Fibroblast of mammary gland (primary cell): ENCODE results near the gene ARHGAP28.
A peak's percentile ranks its signal among the peaks of the same experiment; 100 is the strongest.

Experiments
- DNase-seq: peaks from one replicate; pipeline ENCODE4 v3.0.0-alpha.2; 2010; ENCODE audit warnings: low read depth
- H3K4me3 ChIP-seq: 2 replicates; pipeline ENCODE4 v1.5.1; 2011; ENCODE audit warnings: low read depth, mild to moderate bottlenecking, low read length, moderate library complexity; ENCODE audit not compliant: control insufficient read depth
- TF ChIP-seq, protein P1 (sequence below): conservative IDR thresholded peaks from 2 replicates; pipeline ENCODE4 v1.5.1; 2011; ENCODE audit warnings: low read depth, low read length, inconsistent platforms; ENCODE audit not compliant: control insufficient read depth, insufficient read depth

ARHGAP28 gene

DNA sequence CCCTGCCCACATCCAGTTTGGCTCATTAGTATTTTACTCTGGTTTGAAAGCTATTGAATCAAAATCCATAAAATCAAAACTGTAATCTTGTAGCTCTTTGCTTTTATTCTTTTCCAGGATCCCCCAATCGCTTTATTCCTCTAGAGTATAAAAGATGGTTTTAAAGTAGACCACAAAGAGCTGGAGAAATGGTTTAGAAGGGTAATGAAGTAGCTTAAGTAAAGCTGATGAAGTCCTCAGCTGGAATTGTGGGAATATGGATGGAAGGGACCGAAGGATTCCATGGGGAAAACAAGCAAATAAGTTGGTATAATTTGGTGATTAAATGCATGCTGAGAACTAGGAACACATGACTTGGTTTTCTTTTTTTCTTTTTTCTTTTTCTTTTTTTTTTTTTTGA, 12.3 kb downstream of the ARHGAP28 start:
- TF ChIP-seq, protein P1, sequence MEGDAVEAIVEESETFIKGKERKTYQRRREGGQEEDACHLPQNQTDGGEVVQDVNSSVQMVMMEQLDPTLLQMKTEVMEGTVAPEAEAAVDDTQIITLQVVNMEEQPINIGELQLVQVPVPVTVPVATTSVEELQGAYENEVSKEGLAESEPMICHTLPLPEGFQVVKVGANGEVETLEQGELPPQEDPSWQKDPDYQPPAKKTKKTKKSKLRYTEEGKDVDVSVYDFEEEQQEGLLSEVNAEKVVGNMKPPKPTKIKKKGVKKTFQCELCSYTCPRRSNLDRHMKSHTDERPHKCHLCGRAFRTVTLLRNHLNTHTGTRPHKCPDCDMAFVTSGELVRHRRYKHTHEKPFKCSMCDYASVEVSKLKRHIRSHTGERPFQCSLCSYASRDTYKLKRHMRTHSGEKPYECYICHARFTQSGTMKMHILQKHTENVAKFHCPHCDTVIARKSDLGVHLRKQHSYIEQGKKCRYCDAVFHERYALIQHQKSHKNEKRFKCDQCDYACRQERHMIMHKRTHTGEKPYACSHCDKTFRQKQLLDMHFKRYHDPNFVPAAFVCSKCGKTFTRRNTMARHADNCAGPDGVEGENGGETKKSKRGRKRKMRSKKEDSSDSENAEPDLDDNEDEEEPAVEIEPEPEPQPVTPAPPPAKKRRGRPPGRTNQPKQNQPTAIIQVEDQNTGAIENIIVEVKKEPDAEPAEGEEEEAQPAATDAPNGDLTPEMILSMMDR: no peak
- no peak overlapping the region for H3K4me3 ChIP-seq
- peak; percentile 26 for DNase-seq

GRCh38 chr18:6743999-6744398, 14.5 kb downstream of the ARHGAP28 start:
- DNase-seq: no peak
- TF ChIP-seq, protein P1: no peak
- H3K4me3 ChIP-seq: no peak overlapping the region

DNA sequence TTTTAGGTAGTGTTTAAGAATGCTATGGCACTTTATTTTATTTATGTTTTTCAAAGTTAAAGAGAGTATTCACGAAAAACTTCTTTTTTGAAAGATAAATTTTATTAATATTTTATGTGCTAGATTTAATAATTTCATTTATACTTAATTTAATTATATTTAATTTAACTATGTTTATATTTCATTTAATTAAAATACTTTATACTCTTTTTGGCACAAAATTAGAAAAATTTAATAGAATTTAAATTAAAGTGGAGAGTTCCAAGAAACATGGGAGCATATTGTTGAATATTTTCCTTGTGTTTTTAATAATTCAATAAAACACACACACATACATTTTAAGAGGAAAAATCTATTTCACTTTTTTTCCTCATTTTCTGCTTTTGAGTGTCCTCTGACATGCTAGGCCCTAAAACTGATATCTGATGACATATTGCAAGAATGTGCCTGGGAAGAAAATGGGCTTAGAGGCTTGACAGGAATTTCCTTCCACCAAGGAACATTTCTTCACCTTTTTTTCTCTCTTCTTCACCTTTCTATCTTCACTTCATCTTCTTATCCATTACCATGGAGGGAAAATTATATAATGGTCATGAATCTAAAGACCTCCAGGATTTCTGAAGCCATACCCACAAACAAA, 15.4 kb downstream of the ARHGAP28 start:
- DNase-seq: no peak

DNA sequence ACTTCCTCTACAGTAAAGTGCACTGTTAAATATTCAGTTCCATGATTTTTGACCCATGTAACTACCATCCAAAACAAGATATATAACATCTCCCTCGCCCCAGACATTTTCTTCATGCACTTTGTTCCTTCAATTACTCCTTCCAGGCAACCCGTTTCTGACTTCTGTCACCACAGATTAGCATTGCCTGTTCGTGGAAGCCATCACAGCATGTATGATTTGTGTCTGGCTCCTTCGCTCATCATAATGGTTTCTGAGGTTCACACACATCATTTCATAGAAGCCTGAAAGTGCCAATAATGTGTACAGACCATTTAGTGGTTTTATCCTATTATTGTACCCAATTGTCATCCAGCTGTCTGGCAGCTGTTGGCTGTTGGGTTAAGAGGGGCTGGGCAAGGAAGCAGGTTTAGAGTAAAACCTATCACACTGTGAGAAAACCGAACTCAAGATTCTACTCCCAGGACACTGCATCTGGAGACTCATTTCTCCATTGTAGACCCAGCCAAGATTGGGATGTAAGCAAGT, 16.1 kb downstream of the ARHGAP28 start:
- TF ChIP-seq, protein P1: no peak
- no peak for DNase-seq

More for the DNA sequence above, 15.4 kb downstream of the ARHGAP28 start:
- no peak overlapping the region for H3K4me3 ChIP-seq
- TF ChIP-seq, protein P1: no peak

DNA sequence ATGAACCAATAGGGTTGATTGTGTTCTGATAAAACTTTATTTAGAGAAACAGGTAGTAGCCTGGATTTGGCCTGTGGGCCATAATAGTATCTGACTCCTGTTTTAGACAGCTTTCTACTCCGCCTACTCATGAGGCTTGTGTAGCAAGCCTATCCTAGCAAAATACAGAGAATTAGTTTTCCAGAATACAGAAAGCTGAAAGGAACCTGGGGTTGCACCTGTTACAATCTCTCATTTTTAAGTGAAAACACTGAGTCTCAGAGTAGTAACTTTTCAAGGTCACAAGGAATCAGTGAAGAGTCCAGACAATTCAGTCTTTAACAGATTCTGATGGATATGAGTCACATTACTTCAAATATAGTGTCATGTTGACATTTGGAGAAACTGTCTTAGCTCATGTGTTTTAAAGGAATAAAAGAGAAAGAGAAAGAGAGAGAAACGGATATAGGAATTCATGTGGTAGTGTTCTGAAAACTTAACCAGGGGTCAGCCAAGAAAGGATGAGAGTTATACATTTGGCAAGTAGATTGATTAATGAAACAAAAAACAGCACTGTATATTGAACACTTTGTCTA, 17.0 kb downstream of the ARHGAP28 start:
- no peak overlapping the region for H3K4me3 ChIP-seq
- peak; percentile 44 for DNase-seq
- TF ChIP-seq, protein P1: no peak

More for the DNA sequence above, 16.1 kb downstream of the ARHGAP28 start:
- no peak overlapping the region for H3K4me3 ChIP-seq

GRCh38 chr18:6747646-6748045, 18.1 kb downstream of the ARHGAP28 start:
- TF ChIP-seq, protein P1: no peak

More at GRCh38 chr18:6747646-6748045, 18.1 kb downstream of the ARHGAP28 start:
- H3K4me3 ChIP-seq: no peak overlapping the region
- peak; percentile 99 for DNase-seq
